AG09309 (cell line): ENCODE data around the gene ARVCF.

Experiments
- DNase-seq: peaks from one replicate; pipeline ENCODE4 v3.0.0-alpha.2; 2010; ENCODE audit warnings: low read depth
- H3K4me3 ChIP-seq: 2 replicates; pipeline ENCODE4 v1.5.1; 2011; ENCODE audit warnings: mild to moderate bottlenecking, low read depth, low read length, moderate library complexity; ENCODE audit not compliant: control insufficient read depth
- TF ChIP-seq, protein P1 (sequence below): IDR thresholded peaks from 2 replicates; pipeline ENCODE4 v1.5.1; 2011; ENCODE audit warnings: mild to moderate bottlenecking, low read depth, low read length, inconsistent platforms; ENCODE audit not compliant: insufficient read depth, control insufficient read depth; ENCODE audit errors: missing control alignments

The ARVCF gene

DNA sequence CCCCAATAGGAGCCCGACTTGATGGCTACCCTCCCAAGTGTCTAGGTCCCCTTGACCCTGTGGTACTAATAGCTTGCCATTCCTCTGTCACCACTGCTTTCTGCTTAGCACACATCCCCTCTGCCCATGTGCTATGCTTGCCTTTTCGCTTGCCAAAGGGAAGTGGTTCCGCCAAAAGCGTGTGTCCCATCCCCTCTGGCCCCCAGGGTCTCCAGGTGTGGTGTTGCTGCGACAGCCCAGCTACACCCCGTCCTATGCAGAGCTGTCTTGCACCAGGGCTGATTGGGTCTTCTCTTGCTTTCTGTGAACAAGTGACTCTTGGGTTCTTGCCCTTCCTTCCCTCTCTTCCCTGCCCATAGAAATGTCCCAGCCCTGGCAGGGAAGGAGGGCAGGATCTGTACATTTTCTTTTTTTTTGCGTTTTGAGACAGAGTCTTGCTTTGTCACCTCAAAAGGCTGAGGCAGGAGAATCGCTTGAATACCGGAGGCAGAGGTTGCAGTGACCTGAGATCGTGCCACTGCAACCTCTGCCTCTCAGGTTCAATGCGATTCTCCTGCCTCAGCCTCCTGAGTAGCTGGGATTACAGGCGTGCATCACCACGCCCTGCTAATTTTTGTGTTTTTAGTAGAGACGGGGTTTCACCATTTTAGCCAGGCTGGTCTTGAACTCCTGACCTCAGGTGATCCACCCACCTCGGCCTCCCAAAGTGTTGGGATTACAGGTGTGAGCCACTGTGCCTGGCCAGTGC lies 8.2 kb upstream of the ARVCF start:
- no peak overlapping the region for H3K4me3 ChIP-seq
- DNase-seq, result no peak
- TF ChIP-seq, protein P1, sequence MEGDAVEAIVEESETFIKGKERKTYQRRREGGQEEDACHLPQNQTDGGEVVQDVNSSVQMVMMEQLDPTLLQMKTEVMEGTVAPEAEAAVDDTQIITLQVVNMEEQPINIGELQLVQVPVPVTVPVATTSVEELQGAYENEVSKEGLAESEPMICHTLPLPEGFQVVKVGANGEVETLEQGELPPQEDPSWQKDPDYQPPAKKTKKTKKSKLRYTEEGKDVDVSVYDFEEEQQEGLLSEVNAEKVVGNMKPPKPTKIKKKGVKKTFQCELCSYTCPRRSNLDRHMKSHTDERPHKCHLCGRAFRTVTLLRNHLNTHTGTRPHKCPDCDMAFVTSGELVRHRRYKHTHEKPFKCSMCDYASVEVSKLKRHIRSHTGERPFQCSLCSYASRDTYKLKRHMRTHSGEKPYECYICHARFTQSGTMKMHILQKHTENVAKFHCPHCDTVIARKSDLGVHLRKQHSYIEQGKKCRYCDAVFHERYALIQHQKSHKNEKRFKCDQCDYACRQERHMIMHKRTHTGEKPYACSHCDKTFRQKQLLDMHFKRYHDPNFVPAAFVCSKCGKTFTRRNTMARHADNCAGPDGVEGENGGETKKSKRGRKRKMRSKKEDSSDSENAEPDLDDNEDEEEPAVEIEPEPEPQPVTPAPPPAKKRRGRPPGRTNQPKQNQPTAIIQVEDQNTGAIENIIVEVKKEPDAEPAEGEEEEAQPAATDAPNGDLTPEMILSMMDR, result no peak

DNA sequence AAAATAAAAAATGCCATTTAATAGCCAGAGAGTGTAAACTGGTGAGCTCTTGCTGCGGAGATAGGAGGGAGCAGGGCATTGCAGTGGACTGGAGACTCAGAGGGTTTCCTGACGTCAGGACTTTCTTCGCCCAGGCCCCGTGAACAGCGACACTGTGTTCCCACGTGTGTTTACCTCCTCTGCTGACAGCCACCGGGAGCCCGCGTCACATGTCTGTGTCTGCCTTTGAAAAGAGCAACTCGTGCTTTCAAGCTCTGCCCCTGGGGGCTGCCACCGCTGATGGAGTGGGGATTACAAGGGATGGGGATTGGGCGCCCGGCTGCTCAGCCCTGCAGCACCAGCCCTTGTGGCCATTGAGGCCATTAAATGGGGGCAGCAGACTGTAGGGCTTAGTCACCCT lies 7.6 kb upstream of the ARVCF start:
- TF ChIP-seq, protein P1, result no peak
- H3K4me3 ChIP-seq, result no peak overlapping the region
- no peak for DNase-seq

DNA sequence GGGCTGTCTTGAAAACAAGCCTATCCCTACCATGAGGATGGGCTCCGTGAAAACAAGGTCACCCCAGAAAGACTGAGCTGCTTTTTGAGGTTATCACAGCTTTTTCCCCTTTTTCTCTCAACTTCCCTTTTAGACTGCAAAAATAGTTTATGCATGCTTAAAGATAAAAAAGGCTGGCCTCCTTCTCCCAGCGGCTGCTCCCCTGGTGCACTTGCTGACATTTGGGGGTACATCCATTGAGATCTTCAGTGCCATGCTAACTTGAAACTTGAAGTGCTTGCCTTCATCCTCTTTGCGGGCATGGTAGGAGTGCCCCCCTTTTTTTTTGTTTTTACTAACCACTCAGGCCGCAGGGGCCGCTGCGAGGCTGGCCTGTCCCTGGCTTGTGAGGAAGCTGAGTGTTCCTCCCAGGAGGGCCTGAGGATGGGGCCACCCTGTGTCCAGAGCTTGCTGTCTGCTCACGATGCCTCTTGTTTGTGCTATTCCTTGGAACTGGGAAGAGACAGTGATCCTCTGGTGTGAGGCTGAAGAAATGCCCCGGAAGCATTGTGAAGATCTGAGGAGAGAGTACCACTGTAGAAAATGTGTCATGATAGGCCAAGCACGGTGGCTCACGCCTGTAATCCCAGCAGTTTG lies 6.5 kb upstream of the ARVCF start:
- TF ChIP-seq, protein P1, result no peak
- no peak overlapping the region for H3K4me3 ChIP-seq
- no peak for DNase-seq

DNA sequence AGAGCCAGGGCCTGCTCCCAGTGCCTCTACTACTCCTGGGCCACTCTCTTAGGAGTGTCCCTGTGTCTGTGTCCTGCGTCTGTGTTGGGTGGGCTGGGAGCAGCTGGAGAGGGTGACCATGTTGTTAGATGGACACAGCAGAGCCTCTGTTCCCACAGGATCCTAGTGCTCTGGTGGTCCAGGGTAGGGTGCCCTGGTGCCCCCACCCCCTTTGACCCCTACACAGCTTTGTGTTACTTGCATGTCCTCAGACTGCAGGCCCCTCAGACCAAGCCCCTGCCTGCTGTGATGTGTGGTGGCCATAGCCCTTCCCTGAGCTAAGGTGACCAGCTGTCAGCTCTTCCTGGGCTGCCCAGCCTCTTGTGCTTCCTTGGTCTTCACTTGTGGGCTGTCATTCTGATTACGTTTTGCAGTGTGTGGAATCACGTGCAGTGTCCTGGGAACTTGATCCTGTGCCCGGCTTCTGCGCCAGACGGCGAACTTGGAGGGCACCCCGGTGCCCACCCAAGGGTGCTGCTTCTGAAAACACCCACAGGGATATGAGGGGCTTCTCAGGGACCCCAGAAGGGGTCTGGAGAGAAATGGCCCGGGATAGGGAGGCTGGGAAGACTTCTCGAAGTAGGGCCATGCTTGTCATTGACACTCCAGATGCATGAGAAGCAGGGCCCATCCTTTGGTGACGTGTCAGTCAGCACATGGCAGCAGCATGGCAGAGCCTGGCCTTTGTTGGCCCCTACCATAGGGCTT lies 5.8 kb upstream of the ARVCF start:
- H3K4me3 ChIP-seq, result peak overlapping the region; percentile 89
- DNase-seq, result no peak
- TF ChIP-seq, protein P1, result no peak

DNA sequence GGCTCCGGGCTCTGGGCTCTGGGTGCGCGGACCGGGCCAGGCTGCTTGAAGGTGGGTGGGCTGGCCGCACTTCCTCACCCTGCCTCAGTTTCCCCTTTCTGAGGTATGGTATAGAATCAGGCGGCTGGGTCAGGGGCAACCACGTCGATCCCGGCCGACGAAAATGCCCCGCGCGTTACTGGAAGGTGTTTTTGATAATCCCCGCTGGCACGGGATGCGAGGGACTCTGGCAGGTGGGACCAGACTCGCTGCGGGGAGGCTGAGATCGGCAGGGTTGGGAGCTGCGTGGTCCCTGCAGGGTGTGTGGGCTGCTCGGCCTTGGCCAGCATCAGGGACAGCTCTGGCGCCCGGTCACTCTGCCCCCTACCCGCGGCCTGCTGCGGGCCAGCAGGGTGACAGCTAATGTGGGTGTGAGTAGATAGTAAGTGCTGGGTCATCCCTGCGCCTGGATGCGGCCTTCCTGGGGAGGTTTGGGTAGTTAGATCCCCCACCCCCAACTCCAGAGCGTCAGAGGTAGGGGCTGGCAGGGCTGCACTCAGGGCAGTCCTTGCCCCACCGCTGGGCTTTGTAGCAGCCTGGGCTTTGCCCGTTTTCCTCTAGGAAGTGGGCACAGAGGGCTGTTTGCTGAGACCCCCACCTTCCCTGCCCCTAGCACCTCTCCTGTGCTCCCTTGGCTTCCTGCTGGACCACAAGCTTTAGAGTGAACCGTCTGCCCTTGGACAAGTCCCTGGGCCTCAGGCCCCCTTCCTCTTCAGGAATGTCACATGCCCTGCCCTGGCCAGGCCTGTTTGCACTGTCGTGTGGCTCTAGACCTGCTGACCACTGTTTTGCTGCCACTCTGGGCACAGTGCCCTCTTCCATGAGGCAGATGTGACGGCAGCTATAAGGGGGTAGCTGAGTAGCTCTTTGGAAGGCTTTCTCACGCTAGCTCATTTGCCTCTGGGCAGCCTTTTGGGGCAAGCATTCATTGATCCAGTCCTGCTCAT lies 4.9 kb upstream of the ARVCF start:
- H3K4me3 ChIP-seq, result peak overlapping the region; percentile 89
- DNase-seq, result peak; percentile 48
- TF ChIP-seq, protein P1, result no peak
